ENCODE measurements around the gene NUDT21.
"Not testable (repeated sequence)": the region's sequence is repeated elsewhere in the genome, so short reads cannot be mapped to it uniquely, and the experiment has no call there.

NUDT21 gene

GRCh38 chr16:56450986-56451752, at the start of gene NUDT21, which contains the start of gene OGFOD1:
Gene NUDT21, minus strand, starts transcription at chr16:56451332. Its CDS starts 130 bp downstream, at chr16:56451202.
Gene OGFOD1, plus strand, starts transcription at chr16:56451554. Its CDS starts 59 bp downstream, at chr16:56451613.
- DNase-seq = peak; percentile 94

GRCh38 chr16:56493815-56494214, 42.7 kb upstream of the NUDT21 start:
- DNase-seq = no peak

GRCh38 chr16:56493126-56493525, 42.0 kb upstream of the NUDT21 start:
- no peak for DNase-seq

- DNase-seq = no peak
These were observed 40.6 kb upstream of the NUDT21 start for GRCh38 chr16:56491657-56492261.

GRCh38 chr16:56488868-56489267, 37.7 kb upstream of the NUDT21 start:
- not testable (repeated sequence) for DNase-seq

- DNase-seq = no peak
These were observed 36.9 kb upstream of the NUDT21 start for GRCh38 chr16:56488035-56488434.

GRCh38 chr16:56483394-56483793, 32.3 kb upstream of the NUDT21 start:
- no peak for DNase-seq

- no peak for DNase-seq
These were observed 31.6 kb upstream of the NUDT21 start for GRCh38 chr16:56482683-56483236.

- no peak for DNase-seq
These were observed 30.5 kb upstream of the NUDT21 start for GRCh38 chr16:56481468-56482122.

- no peak for DNase-seq
These were observed 29.8 kb upstream of the NUDT21 start for GRCh38 chr16:56480776-56481467.

- DNase-seq = no peak
These were observed 28.3 kb upstream of the NUDT21 start for GRCh38 chr16:56479469-56479868.

- no peak for DNase-seq
These were observed 27.3 kb upstream of the NUDT21 start for GRCh38 chr16:56478281-56479049.

GRCh38 chr16:56477096-56477878, 26.2 kb upstream of the NUDT21 start:
- peak; percentile 30 for DNase-seq

- DNase-seq = no peak
These were observed 24.1 kb upstream of the NUDT21 start for GRCh38 chr16:56475201-56475600.

- no peak for DNase-seq
These were observed 19.5 kb upstream of the NUDT21 start for GRCh38 chr16:56470666-56471065.

- DNase-seq = no peak
These were observed 19.1 kb upstream of the NUDT21 start for GRCh38 chr16:56470232-56470631.

- DNase-seq = no peak
These were observed 18.6 kb upstream of the NUDT21 start for GRCh38 chr16:56469748-56470147.

- no peak for DNase-seq
These were observed 17.7 kb upstream of the NUDT21 start for GRCh38 chr16:56468800-56469199.

- DNase-seq = no peak
These were observed 15.2 kb upstream of the NUDT21 start for GRCh38 chr16:56466344-56466743.

- DNase-seq = no peak
These were observed 12.0 kb upstream of the NUDT21 start for GRCh38 chr16:56463153-56463552.

GRCh38 chr16:56462064-56462796, 11.1 kb upstream of the NUDT21 start:
- no peak for DNase-seq
